Measurements from ENCODE around the gene INVS.
"Not testable (repeated sequence)": the region's sequence is repeated elsewhere in the genome, so short reads cannot be mapped to it uniquely, and the experiment has no call there.

The INVS gene

DNA sequence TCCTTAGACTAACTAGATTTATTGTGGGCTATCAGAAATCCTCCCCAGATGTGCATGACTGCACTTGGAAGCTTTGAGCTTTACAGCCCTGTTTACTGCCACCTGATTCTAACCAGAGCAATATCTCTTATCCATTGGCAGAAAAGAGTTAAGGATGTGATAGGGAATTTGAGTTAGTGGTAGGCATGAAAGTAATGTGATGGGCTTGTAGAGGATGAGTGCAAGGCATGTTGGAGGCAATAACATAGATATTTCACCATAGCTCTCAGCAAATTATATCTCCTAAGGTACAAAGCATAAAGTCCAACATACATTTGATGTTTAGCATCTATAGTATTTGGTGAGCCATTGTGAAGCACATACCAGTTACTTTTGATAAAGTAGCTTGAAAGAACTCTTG, 103.8 kb downstream of the INVS start:
- DNase-seq, result no peak

DNA sequence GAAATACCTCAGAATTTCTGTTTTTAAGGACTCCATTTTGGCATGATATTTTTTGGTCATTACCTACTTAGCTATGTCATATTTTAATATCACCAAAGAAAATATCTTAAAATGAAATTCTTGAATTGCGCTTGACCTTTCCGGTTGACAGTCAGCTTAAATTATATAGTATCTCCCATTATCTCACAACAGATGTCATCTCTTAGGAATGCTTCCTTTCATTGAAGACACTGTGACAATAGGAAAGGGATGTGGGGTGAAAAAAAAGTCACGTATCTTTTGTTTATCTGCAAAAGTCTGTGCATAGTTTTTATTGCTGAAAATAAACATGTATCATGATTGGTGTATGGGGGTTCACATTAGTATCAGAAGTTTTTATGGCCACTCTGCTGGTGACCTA, 105.8 kb downstream of the INVS start:
- DNase-seq, result no peak

DNA sequence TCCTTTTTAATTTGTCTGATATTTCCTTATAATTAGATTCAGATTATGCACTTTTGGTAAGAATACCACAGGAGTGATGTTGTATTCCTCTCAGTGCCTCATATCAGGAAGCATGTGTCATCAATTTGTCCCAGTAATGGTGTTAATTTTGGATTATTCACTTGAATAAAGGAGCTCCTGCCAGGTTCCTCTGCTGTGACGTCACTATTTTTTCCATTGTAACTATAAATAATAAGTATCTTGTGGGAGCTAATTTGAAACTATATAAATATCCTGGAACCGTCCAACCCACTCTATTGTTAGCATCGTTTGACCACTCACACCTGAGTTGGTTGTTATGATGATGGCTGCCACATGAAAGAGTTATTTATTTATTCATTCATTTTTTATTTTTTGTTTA, 107.9 kb downstream of the INVS start:
- peak; percentile 22 for DNase-seq

DNA sequence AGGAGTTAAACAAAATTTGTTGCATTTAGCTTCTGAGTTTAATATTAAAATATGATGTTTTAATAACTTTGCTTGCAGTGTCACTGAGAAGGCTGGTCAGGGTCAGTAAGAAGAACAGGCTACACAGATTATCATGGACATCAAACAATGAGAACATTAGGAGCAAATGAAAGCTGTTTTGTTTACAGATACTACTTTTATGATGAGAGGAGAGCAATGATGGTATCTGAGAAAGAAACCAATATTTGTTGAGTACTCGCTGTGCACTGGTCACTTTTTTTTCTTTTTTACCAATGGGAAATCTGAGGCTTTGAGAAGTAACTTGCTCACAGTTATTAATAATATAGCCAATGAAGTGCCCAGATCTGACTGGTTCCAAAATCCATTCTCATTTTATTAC, 109.6 kb downstream of the INVS start:
- DNase-seq, result no peak

DNA sequence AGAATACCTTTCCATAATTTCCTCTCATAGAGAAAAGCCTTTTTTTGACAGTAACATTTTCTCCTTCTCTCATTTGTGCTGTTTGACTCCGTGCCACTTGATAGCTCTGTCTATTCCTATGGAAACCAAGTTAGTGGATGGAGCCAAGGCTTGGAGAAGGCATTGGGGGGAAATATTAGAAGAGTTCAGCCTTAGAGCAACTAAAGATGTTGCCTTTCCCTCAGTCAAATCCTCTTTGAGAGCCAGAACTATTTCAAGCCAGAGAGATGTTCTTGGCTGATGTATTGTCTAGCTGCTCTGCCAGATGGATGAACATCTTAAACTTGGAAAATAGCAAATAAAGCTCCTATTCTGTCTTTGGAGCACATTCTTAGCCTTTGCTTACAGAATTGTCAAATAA, 112.4 kb downstream of the INVS start:
- no peak for DNase-seq

DNA sequence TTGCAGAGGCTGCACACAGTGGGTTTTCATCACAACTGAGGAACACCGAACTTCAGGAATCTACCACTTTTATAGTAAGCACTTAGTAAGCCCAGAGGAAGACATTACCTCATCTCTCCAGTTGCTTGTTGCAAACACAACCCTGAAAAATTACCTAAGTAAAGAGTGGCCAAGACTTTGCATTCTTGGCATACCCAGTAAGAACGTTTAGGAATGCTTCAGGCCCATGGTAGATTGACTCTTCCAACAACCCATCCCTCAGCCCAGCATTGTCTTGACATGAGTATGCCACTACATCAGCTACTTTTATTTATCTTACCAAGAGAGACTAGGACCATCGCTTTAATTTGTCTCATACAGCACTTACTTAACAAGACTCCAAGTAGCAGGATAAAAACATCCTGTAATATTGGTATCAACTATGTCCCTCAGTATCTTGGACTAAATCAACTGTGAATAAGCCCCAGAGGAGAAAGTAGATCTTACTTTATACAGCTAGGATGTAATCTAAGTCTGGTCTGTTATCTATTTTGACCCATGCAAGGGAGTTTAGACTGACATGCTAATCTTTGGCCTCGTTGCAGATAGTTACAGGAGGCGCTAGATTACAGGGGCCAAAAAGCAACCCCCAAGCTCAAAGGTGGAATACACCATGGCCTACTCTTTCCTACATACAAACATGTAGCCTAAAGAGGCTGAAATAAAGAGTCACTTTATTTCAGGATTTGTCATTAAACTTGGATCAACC, 114.9 kb downstream of the INVS start:
- DNase-seq, result peak; percentile 31

DNA sequence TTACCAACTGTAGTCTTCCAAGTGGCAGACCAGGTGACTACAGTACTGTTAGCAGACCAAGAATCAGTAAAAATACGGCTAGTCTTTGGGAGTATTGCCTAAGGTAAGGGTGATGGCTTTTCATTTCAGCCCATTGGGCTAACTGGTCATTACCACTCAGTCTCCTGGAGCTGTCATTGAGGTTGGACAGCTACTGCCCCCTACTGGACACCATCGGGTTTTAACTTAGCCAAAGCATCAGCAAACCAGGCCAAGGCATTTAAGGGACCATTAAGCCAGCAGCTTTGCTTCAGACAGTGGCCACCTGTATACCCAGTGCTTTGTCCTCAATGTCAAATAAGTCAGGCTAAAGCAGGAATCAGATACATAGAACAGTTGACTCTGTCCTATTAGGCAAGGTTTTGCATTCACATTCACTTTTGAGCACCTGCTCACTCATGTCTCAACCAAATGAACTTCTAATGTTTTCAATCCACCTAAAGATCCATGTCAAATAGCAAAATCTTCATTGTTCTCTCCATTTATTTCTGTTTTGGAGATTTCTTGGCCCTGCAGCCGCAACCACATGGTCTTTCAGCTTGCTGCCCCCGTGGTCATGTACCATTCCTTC, 117.2 kb downstream of the INVS start:
- peak; percentile 43 for DNase-seq

DNA sequence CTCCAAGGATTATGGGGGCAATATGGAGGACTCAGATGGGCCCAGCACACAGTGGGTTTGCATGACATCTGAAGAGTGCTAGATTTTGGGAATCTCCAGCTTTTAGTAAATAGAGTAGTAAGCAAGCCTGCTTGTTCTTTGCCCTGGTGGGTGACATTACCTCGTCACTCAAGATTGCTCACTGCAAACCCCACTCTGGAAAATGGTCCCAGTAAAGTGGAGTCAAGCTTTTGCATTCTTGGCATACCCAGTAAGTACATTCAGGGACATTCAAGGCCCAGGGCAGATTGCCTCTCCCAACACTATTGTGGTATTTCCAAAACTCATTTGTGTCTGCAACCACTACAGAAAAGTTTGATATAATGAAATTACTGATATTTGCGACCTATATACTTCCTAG, 118.5 kb downstream of the INVS start:
- no peak for DNase-seq

DNA sequence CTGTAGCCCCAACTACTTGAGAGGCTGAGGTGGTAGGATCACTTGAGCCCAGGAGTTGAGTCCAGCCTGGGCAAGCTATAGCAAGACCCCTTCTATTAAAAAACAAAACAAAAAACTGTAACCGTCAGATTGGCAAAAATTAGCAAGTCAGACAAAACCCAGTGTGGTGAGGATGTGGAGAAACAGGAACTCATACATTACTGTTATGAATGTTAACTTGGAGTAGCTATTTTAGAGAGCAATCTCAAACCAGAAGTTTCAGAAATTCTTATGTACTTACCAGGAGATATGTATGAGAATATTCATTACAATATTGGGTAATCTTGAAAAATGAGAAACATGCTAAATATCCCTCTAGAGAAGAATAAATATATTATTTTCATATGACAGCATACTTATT, 120.3 kb downstream of the INVS start:
- no peak for DNase-seq

DNA sequence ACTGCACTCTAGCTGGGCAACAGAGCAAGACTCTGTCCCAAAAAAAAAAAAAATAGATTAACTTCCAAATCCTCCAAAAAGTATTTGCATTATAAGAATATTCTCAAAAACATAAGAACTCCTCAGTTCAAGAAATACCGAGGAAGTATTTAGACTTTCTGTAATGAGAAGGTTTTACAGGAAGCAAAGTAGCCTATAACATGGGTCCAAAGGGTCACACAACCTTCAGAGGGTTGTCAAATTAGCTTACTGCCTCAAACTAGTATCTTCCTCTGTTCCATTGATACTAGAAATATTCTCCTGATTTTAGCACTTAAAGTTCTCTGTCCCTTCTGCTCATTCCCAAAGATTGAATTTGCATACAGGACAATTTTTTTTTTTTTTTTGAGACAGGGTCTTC, 121.9 kb downstream of the INVS start:
- DNase-seq, result no peak

DNA sequence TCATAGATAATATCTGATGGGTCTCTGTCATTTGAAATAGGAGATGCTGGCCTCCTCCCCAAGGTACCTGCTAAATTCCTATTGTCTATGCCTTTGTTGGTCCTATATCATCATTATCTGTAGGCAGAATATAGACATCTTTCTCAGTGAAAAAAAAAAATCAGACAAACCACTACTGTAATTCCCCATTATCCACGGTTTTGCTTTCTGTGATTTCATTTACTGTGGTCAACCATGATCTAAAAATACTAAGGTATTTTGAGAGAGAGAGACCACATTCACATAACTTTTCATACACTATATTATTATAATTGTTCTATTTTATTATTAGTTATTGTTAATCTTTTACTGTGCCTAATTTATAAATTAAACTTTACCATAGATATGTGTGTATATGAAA, 122.5 kb downstream of the INVS start:
- no peak for DNase-seq

DNA sequence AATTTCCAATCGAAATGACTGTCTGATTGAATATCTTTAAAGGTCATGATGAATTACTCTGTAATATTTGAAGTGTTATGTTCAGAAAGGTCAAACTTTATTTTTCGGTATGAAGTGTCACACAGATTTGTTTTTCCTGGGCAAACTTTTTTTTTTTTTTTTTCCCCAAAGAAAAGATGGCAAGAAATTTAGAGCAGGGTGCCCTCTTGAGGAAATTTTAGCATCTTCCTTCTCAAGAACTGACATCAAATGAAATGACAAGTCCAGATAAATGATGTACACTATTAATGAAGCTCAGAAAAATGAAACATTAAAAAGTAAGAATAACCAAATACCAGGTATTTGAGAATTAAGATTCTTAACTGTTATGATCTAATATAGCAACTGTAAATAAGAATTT, 123.6 kb downstream of the INVS start:
- peak; percentile 40 for DNase-seq

DNA sequence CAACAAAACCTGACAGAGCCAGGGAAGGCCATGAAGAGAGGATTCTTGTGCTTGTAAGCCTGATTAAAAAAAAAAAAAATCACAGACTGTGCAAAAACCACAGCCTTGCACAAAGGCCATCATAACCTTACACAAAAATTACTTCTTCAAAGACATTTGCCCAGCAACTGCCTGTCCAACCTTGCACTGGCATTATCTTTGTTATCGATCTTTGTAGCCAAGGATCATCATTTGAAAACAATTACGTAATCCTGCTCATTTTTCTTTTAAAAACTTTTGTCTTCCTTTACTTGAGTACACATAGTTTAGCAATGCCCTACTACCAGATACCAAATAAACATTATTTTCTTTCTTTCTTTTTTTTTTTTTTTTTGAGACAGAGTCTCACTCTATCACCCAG, 128.6 kb downstream of the INVS start:
- DNase-seq, result no peak

DNA sequence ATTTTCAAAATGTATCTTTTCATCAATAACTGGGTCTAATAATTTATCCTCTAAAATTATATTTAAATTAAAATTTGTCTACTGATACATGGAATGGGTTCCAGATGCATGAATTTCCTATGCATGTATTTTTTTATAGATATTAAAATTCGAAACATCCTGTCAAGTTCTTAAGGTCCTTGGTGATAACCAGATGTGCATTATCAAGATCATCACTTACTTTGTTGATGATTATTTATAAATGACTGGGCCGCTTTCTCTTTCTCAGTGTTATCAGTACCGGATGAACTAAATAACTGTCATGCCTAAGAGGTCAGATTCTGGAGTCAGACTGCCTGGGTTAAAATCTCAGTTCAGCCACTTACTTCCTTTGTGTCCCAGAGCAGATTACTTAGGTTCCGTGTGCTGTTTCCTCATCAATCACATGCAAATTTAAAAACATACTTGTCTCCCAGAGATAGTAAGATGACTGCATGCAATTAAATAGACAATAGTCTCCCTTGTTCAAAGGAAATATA, 129.4 kb downstream of the INVS start:
- no peak for DNase-seq

DNA sequence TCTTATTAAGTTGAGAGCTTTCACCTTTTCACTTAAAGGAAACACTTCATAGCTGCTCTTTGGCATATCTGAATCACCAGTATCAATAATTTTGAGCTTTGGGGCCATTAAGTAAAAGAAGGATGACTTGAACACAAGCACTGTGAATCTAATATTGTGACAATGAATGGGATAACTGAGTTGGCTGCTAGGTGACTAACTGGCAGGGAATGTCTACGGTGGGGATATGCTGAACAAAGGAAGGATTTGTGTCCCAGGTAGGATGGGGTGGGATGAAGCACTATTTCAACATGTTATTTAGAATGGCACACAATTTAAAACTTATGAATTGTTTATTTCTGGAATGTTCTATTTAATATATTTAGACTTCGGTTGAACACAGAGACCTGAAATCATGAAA, 130.1 kb downstream of the INVS start:
- DNase-seq, result no peak

DNA sequence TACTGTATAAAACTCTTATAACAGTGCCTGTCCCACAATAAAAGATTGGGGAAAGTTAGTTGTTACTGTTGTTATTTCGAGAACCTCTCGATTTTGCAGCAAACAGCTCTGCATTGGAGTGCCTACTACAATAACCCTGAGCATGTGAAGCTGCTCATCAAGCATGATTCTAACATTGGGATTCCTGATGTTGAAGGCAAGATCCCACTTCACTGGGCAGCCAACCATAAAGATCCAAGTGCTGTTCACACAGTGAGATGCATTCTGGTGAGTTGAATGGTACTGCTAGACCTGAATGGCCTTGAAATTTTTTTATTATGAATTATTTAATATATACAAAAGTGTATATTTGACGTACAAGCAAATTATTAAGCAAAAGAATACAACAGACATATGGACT, 130.5 kb downstream of the INVS start:
- no peak for DNase-seq

DNA sequence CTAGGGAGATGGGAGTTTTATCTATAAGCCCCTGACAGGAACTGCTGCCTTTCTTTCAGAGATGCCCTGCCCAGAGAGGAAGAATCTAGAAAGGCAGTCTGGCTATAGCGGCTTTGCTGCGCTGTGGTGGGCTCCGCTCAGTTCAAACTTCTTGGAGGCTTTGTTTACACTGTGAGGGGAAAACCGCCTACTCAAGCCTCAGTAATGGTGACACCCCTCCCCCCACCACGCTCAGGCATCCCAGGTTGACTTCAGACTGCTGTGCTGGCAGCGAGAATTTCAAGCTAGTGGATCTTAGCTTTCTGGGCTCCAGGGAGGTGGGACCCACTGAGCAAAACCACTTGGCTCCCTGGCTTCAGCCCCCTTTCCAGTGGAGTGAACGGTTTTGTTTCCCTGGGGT, 137.9 kb downstream of the INVS start:
- not testable (repeated sequence) for DNase-seq

DNA sequence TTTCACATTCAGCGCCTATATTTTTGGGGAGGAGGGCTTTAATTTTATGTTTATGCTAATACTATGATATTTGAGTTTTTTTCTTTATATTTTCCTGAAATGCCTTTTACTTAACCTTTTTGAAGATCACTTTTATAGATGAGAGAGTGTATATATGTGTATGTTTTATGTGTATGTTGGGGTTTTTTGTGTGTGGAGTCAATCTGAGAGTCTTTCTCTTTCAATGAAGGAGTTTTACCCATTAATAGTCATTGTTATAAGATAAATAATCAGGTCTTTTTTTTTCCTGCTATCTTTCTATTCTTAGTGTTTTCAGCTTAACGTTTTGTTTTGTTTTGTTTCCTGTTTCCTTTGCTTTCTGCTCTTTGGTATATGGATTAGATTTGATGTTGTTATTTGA, 141.5 kb downstream of the INVS start:
- DNase-seq, result no peak

DNA sequence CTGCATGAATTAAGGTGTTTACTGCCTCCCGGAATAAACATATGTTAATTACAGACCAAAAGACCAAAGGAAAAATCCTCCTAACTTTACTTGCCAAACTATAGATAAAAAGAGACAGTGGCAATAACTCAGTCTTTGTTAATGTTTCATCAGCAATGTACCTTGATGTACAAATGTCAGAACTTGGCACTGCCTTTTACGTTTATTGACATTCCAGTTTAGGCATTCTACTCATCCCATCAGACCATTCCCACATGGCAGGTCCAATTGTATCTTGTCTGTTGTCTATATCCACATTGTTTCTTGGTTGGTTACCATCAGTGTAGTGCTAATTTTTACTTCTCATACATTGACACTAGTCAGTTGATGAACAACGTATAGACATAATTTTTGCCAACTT, 168.2 kb downstream of the INVS start:
- DNase-seq, result no peak

DNA sequence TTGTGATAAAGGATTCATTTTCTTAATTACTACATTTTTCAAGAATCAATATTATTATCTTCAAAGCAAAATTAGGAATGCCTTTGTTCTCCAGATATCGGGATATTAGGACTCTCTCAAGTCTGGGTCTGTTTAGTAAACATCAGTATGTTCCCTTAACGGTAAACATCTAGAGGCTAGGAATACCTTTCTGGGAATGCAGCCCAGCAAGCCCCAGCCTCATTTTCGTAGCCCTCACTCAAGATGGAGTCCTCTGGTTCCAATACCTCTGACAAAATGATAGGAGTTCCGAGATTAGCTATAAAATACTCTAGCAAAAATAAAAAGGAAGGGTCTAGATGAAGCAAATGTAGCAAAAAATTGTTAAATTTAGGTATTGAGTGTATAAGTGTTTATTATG, 169.2 kb downstream of the INVS start:
- no peak for DNase-seq

DNA sequence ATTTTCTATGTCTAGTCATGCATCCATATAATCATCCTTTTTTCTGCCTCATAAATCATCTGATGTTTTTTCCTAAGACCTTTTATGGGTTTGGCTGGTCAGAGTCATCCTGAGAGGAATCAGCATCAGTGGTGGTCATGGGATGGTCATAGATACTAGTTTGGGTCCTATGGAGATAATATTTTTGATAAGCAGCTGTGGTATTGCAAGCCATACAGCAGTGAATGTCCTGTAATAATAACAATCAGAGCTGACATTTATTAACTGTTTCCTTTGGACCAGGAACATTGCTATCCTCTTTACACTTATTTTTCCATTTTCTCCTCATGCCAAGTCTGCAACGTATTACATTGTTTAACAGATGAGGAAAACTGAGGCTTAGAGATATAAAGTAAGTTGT, 170.6 kb downstream of the INVS start:
- DNase-seq, result no peak

DNA sequence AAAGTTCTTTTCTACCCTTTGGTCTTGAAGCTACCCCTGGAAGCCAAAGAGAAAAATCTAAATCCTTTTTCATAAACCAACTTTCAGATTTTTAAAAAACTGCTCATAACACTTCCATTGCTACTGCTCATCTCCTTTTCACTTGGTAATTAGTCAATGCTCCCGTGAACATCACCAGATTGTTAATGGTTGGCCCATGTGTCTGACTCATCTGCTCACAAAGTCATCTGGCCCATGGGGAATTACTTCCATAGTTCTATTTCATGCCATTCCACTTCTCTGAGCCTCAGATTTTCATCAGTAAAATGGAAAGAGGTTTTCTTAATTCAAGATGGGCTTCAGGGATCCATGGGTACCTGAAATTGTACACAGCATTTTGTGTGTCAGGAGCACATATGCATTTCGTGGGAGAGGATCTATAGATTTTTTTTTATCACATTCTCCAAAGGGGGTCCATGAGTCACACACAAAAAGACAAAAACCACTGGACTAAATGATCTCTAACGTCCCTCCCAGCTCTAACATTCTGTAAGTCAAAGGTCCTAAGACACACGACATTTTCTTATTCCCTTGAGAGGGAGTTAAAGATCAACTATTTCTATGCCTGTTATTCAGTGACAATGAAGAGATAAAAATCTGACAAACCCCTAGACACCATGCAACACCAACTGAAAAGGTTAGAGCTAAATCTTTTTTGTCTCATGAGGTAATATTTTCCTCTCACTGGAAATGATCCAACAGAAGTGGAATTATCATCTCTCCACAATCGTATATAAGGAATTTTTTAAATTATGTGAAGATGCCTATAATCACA, 178.3 kb downstream of the INVS start:
- DNase-seq, result peak; percentile 73

DNA sequence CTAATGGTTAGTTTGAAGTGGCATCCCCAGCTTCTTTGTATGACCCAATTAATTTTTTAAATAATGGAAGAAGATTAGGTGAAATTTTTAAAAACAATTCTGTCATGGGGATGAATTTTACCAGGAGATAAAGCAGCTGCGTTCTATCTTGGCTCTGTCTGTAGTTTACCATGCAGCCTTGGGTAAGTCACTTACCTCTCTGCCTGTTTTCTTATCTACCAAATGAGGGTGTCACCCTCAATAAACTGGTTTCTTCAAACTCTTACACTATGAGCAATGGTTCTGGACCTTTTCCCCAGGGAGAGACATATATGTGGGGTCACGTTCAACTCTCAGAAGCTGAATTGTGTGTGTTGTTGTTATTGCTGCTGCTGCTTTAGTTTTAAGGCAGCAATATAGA, 182.0 kb downstream of the INVS start:
- DNase-seq, result no peak

Measured in HCEC 1CT (cell line).